Measurements from ENCODE around the gene OGDH. TPM values are rescaled to one million over a fixed set of nuclear protein-coding genes. Genes with fewer than 3 reads are reported as not detected.

The OGDH gene
- total and polyA plus RNA-seq, 2 of the 4 experiments (the other 2 are of a cell fraction), result 47.4 to 56.5 TPM

DNA sequence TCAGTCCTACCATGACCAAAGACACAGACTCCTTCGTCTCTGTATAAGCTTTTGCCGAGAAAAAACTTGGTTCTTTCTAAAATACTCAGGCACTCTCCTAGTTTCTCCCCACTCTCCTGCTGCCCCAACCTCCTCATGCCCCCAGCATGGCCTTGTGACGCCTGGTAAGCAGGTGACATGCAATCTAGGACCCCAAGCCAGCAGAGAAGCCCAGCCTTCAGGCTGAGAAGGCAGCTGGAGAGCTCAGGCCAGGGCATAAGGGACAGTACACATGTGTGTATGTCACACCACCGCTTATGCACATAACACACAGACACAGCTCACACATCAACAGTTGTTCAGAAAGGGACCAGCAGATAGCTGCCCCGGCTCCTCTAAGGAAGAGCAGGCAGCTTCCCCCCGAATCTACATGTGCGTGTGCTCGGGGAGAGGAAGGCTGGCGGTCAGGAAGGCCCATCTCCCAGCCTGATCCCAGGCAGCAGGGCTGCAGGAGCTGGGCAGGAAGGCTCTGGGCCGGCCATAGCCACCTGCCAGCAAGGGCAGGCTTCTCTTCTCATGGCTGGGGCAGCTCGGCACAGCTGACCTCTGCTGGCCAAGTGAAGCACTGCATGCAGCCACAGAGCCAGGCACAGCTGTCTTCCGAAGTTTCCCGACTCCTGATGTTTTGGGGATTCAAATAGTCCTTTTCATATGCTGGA lies 41.2 kb upstream of the OGDH start:
- Histone ChIP-seq H3K79me1 (ENCODE audit: low read depth in 1 of 2, low read length in 2 of 2) (peaks cover 13 to 35% of the 10 kb centered on the region in 2 experiments; a peak in 3 of 4 replicates), H4K20me1 (ENCODE audit: insufficient read depth, low read length) (peaks cover 29% of the 10 kb centered on the region), H3K23ac (ENCODE audit: low read depth, low read length) (no peak overlapping the region), H3K4me3 (ENCODE audit: insufficient read depth, low read depth, low read length) (no peak overlapping the region), H2AK5ac (ENCODE audit: low read depth, low read length) (no peak overlapping the region), H3K4me1 (ENCODE audit: control insufficient read depth, insufficient read depth, low read length) (peaks cover 2% of the 10 kb centered on the region; the same call in 1 of the 2 replicates), H2BK5ac (ENCODE audit: low read depth, low read length, poor library complexity, severe bottlenecking) (no peak overlapping the region), H3K18ac (ENCODE audit: low read depth, low read length) (no peak overlapping the region), H3K56ac (ENCODE audit: extremely low read depth, insufficient read depth, low read length) (no peak overlapping the region), H3K9me3 (ENCODE audit: control insufficient read depth, insufficient read depth, low read length) (no peaks in the 10 kb centered on the region), H4K8ac (ENCODE audit: low read depth in 2 of 2, low read length in 2 of 2) (no peak overlapping the region), H3K4me2 (ENCODE audit: low read depth, low read length) (no peak overlapping the region), H4K91ac (ENCODE audit: insufficient read depth, low read depth, low read length) (no peak overlapping the region), H2AFZ (replicated peaks; ENCODE audit: low read length, poor library complexity) (peak overlapping the region; percentile 55), H2BK15ac (ENCODE audit: low read depth, low read length) (no peak overlapping the region), H3K4ac (ENCODE audit: low read depth, low read length) (no peak overlapping the region), H4K5ac (ENCODE audit: low read depth, low read length) (no peak overlapping the region), H3K36me3 (ENCODE audit: control insufficient read depth, insufficient read depth, low read length) (peaks cover 58% of the 10 kb centered on the region), H3K9ac (ENCODE audit: low read depth, low read length) (no peak overlapping the region), H3K27ac (ENCODE audit: insufficient read depth, low read length) (no peak overlapping the region), H3K14ac (replicated peaks; ENCODE audit: low read depth, low read length) (no peak overlapping the region), H2BK120ac (ENCODE audit: low read depth, low read length) (no peak overlapping the region), H3K9me1 (ENCODE audit: insufficient read depth, low read length) (peaks cover 6% of the 10 kb centered on the region; the same call in 1 of the 2 replicates), H3K27me3 (ENCODE audit: control insufficient read depth, insufficient read depth, low read length) (no peaks in the 10 kb centered on the region), H2AK9ac (replicated peaks; ENCODE audit: low read depth, low read length, poor library complexity) (no peak overlapping the region), H2BK20ac (ENCODE audit: low read depth, low read length) (no peak overlapping the region)
- ATAC-seq (ENCODE audit: low read depth) (peak; percentile 92), DNase-seq (peak; percentile 49)
- in situ Hi-C loops (cut with MboI; ENCODE audit: low sequenced_read_pairs) (loop anchor here (10.0 kb wide), 1 partner anchor 320 kb away; no protein-coding TSS in a partner anchor), dilution Hi-C loops (cut with HindIII; ENCODE audit: low sequenced_read_pairs, unreplicated experiment) (no loop called here), intact Hi-C loops (cut with micrococcal nuclease) (loop anchor here (1.0 kb wide), 3 partner anchors 75 to 324 kb away; partner anchors contain the start of gene NUDCD3)
- BruUV-seq (replicated peaks), result no TSS peak
- CTCF ChIA-PET, result interaction anchor here (0.7 to 2.3 kb wide), 15 partner anchors 9 to 325 kb away, joined by 3 to 14 read pairs (median 4); partner anchors contain the start of genes NUDCD3 and TMED4
- 58% methylated on average over 5 of the region's 13 CpGs; no CpG with 5 or more reads in 1 of the 2 experiments for WGBS, 2 experiments (ENCODE audit: extremely low coverage in 2 of 2, insufficient read length in 1 of 2)
- TF ChIP-seq, protein P1, sequence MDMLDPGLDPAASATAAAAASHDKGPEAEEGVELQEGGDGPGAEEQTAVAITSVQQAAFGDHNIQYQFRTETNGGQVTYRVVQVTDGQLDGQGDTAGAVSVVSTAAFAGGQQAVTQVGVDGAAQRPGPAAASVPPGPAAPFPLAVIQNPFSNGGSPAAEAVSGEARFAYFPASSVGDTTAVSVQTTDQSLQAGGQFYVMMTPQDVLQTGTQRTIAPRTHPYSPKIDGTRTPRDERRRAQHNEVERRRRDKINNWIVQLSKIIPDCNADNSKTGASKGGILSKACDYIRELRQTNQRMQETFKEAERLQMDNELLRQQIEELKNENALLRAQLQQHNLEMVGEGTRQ (IDR thresholded peaks at IDR 0.05; ENCODE audit: low read depth, low read length), result no peak
- no peak for TF ChIP-seq CEBPB (IDR thresholded peaks at IDR 0.05; ENCODE audit: low read depth, low read length)
- peak; percentile 87 for TF ChIP-seq RAD21 (IDR thresholded peaks at IDR 0.05; ENCODE audit: low read length)
- no peak for TF ChIP-seq CHD1 (IDR thresholded peaks at IDR 0.05; ENCODE audit: low read depth, low read length)
- TF ChIP-seq MAFK (IDR thresholded peaks at IDR 0.05; ENCODE audit: low read depth, low read length), result no peak
- TF ChIP-seq POLR2A (IDR thresholded peaks at IDR 0.05; ENCODE audit: low read depth, low read length), result peak; percentile 39; the same call in 1 of the 2 replicates
- TF ChIP-seq, protein P2, sequence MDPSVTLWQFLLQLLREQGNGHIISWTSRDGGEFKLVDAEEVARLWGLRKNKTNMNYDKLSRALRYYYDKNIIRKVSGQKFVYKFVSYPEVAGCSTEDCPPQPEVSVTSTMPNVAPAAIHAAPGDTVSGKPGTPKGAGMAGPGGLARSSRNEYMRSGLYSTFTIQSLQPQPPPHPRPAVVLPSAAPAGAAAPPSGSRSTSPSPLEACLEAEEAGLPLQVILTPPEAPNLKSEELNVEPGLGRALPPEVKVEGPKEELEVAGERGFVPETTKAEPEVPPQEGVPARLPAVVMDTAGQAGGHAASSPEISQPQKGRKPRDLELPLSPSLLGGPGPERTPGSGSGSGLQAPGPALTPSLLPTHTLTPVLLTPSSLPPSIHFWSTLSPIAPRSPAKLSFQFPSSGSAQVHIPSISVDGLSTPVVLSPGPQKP (IDR thresholded peaks at IDR 0.05; ENCODE audit: borderline replicate concordance, low read depth, low read length), result no peak
- TF ChIP-seq FOS (IDR thresholded peaks at IDR 0.05; ENCODE audit: low read depth, low read length), result no peak
- no peak for TF ChIP-seq RCOR1 (IDR thresholded peaks at IDR 0.05; ENCODE audit: insufficient replicate concordance, low read length)
- TF ChIP-seq, protein P3, sequence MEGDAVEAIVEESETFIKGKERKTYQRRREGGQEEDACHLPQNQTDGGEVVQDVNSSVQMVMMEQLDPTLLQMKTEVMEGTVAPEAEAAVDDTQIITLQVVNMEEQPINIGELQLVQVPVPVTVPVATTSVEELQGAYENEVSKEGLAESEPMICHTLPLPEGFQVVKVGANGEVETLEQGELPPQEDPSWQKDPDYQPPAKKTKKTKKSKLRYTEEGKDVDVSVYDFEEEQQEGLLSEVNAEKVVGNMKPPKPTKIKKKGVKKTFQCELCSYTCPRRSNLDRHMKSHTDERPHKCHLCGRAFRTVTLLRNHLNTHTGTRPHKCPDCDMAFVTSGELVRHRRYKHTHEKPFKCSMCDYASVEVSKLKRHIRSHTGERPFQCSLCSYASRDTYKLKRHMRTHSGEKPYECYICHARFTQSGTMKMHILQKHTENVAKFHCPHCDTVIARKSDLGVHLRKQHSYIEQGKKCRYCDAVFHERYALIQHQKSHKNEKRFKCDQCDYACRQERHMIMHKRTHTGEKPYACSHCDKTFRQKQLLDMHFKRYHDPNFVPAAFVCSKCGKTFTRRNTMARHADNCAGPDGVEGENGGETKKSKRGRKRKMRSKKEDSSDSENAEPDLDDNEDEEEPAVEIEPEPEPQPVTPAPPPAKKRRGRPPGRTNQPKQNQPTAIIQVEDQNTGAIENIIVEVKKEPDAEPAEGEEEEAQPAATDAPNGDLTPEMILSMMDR (conservative IDR thresholded peaks at IDR 0.05; ENCODE audit: low read depth, low read length), result peak; percentile 90
- peak; percentile 87 for TF ChIP-seq SMC3 (IDR thresholded peaks at IDR 0.05; ENCODE audit: low read depth, low read length)
- no peak for TF ChIP-seq BHLHE40 (IDR thresholded peaks at IDR 0.05; ENCODE audit: low read depth, low read length)
- TF ChIP-seq NFE2L2 (IDR thresholded peaks at IDR 0.05; ENCODE audit: low read depth, low read length), result no peak
- no peak for TF ChIP-seq MAZ (IDR thresholded peaks at IDR 0.05; ENCODE audit: borderline replicate concordance, low read depth, low read length)
- TF ChIP-seq RFX5 (IDR thresholded peaks at IDR 0.05; ENCODE audit: low read depth, low read length), result no peak
- POLR2A ChIA-PET (ENCODE audit: unreplicated experiment), result no interaction called here

Data from IMR-90 (cell line).